ENCODE results near the gene C5orf22. TPM values are rescaled to one million over a fixed set of nuclear protein-coding genes. Genes with fewer than 3 reads are reported as not detected.

Gene C5orf22
- total and polyA plus RNA-seq, 2 of the 4 experiments (the other 2 are of a cell fraction) = 11.2 to 19.9 TPM

DNA sequence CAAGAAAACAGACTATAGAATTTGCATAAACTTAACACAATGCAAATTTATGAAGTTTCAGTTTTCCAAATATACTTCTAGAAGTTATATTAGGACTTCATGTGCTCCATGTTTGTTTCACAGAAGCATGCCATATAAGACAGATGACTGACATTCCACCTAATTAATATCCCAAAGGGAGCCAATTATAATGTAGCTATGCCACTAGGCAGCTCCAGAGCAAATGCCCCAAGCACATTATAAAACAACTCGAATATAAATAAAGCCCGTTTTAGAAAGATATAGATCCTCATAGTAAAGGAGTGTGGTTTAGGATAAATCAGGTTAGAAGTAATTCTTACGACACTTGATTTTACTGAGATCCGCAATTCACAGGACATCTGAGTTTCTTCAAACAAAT is 9.1 kb upstream of the C5orf22 start:
- ATAC-seq (ENCODE audit: low read depth) = no peak

More for the DNA sequence above, 9.1 kb upstream of the C5orf22 start:
- Histone ChIP-seq H2AFZ (replicated peaks; ENCODE audit: low read length, poor library complexity) (no peak overlapping the region), H3K4me2 (ENCODE audit: low read depth, low read length) (no peak overlapping the region), H3K79me1 (ENCODE audit: low read depth in 1 of 2, low read length in 2 of 2) (peaks cover 25 to 28% of the 10 kb centered on the region in 2 experiments), H2BK5ac (ENCODE audit: low read depth, low read length, poor library complexity, severe bottlenecking) (no peak overlapping the region), H2BK20ac (ENCODE audit: low read depth, low read length) (no peak overlapping the region), H3K56ac (ENCODE audit: extremely low read depth, insufficient read depth, low read length) (no peak overlapping the region), H4K8ac (ENCODE audit: low read depth in 2 of 2, low read length in 2 of 2) (no peak overlapping the region), H3K9me1 (ENCODE audit: insufficient read depth, low read length) (0 out of 2 replicates have a peak, but pooled peaks cover 6% of the 10 kb centered on the region), H2BK120ac (ENCODE audit: low read depth, low read length) (no peak overlapping the region), H3K23ac (ENCODE audit: low read depth, low read length) (no peak overlapping the region), H3K4me3 (ENCODE audit: insufficient read depth, low read depth, low read length) (no peak overlapping the region), H2AK5ac (ENCODE audit: low read depth, low read length) (no peak overlapping the region), H2BK15ac (ENCODE audit: low read depth, low read length) (no peak overlapping the region), H4K20me1 (ENCODE audit: insufficient read depth, low read length) (no peaks in the 10 kb centered on the region; the same call in 1 of the 2 replicates), H3K27me3 (ENCODE audit: control insufficient read depth, insufficient read depth, low read length) (no peaks in the 10 kb centered on the region), H3K27ac (ENCODE audit: insufficient read depth, low read length) (no peak overlapping the region), H3K14ac (replicated peaks; ENCODE audit: low read depth, low read length) (no peak overlapping the region), H3K36me3 (ENCODE audit: control insufficient read depth, insufficient read depth, low read length) (peaks cover 29% of the 10 kb centered on the region), H3K4ac (ENCODE audit: low read depth, low read length) (no peak overlapping the region), H3K9ac (ENCODE audit: low read depth, low read length) (no peak overlapping the region), H3K18ac (ENCODE audit: low read depth, low read length) (no peak overlapping the region), H3K4me1 (ENCODE audit: control insufficient read depth, insufficient read depth, low read length) (no peaks in the 10 kb centered on the region), H2AK9ac (replicated peaks; ENCODE audit: low read depth, low read length, poor library complexity) (no peak overlapping the region), H3K9me3 (ENCODE audit: control insufficient read depth, insufficient read depth, low read length) (no peaks in the 10 kb centered on the region), H4K5ac (ENCODE audit: low read depth, low read length) (no peak overlapping the region), H4K91ac (ENCODE audit: insufficient read depth, low read depth, low read length) (no peak overlapping the region)
- no TSS peak for BruUV-seq (replicated peaks)
- in situ Hi-C loops (cut with MboI; ENCODE audit: low sequenced_read_pairs) (no loop called here), intact Hi-C loops (cut with micrococcal nuclease) (no loop called here), dilution Hi-C loops (cut with HindIII; ENCODE audit: low sequenced_read_pairs, unreplicated experiment) (no loop called here)
- no CpG with 5 or more reads among the region's 4 CpGs for WGBS, 2 experiments (ENCODE audit: extremely low coverage in 2 of 2, insufficient read length in 1 of 2)
- ChIA-PET POLR2A (ENCODE audit: unreplicated experiment) (no interaction called here), CTCF (interaction anchor here (0.5 kb wide), 1 partner anchor 59 kb away, joined by 3 read pairs; no protein-coding TSS in a partner anchor)
- no peak for DNase-seq
- TF ChIP-seq SMC3 (IDR thresholded peaks at IDR 0.05; ENCODE audit: low read depth, low read length) (no peak), RCOR1 (IDR thresholded peaks at IDR 0.05; ENCODE audit: insufficient replicate concordance, low read length) (no peak)
- TF ChIP-seq, protein P1, sequence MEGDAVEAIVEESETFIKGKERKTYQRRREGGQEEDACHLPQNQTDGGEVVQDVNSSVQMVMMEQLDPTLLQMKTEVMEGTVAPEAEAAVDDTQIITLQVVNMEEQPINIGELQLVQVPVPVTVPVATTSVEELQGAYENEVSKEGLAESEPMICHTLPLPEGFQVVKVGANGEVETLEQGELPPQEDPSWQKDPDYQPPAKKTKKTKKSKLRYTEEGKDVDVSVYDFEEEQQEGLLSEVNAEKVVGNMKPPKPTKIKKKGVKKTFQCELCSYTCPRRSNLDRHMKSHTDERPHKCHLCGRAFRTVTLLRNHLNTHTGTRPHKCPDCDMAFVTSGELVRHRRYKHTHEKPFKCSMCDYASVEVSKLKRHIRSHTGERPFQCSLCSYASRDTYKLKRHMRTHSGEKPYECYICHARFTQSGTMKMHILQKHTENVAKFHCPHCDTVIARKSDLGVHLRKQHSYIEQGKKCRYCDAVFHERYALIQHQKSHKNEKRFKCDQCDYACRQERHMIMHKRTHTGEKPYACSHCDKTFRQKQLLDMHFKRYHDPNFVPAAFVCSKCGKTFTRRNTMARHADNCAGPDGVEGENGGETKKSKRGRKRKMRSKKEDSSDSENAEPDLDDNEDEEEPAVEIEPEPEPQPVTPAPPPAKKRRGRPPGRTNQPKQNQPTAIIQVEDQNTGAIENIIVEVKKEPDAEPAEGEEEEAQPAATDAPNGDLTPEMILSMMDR (conservative IDR thresholded peaks at IDR 0.05; ENCODE audit: low read depth, low read length) = no peak
